Activated T-helper 9 cell treated with anti-CD3 and anti-CD28 coated beads, Interleukin-2, amount 50 U/mL, for 16 hours (primary cell): ENCODE data around the gene HOXB9.

Source experiments
- DNase-seq: peaks from one replicate; pipeline ENCODE4 v3.0.0-alpha.2; 2020; ENCODE audit warnings: low read depth

HOXB9 gene

DNA sequence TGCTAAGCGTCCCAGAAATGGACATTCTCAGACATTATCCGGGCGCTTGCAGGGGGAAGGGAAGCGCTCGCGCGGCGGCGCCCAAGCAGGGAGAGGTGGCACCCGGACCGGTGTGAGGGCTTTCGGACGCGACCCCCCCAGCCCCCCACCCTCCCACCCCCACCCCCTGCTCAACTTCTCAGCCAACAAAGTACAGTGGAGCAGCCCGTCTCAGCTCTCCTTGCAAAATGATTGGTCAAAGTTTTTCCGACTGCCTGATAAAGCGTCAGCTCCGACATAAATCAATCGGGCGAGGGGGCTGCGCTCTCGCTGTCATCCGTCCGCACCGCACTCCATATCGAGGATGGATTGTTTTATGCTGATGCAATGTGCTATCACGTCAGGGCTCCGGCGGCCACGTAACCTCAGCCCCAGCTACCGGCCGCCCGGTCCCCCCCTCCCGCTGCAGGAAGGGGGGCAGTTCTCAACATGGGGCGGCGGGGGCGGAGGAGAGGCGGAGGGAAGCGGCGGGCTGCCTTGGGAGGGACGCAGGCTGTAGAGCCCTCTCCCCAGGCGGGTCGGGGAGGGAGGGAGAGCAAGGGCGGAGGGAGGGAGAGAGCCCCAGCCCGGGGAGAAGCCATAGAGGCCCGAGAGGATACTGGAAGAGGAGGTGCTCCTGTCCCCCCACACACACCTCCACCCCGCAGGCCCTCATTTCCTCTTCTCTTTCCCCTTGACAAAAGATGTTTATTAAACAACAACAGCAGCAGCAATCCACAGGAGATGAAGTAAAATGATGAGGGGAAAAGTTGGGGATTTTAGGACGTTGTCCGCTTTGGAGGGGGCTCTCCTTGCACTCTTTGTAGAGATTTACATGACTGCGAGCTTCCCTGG lies at the start of gene HOXB9:
HOXB9 (minus strand) TSS at position 114 of the 873 bp plus-strand sequence; CDS start at position 25, 89 bp downstream.
- peak; percentile 48 for DNase-seq

DNA sequence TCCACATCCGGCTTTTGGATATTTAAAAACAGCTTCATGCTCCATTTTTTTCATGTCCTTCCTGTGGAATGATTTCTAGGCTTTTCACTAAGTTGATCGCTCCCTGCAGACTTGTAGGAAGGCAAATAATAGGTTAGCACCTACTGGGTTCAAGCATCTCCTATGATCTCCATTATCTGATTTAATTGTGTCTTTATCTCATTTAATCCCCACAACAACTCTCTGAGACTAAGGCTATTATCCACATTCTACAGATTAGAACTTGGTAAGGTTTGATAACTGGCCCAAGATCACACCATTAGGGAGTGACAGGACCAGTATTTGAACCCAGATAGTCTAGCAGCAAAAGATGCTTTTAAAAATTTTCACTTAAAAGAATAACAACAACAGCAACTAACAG lies 46.2 kb upstream of the HOXB9 start:
- no peak for DNase-seq

DNA sequence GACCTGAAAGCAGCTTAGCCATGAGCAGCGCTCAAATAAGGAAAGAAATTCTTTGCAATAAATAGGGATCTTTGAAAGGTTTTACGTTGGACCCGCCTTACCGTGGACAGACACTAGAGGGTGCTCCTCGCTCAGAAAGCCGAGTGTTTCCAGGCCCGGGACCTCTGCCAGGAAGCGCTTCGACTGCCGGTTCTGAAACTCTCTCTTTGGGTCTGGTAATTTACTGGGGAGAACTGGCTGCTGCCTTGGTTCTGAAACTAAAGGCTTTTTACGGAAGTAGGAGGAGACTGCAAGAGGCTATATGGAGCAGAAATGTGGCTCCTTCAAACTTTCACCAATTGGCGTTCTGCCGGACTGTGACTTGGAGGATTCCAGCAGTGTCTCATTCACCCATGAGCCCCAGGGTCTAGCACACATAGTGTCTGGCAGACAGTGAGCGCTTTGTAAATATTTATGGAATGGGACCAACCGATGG lies 45.6 kb upstream of the HOXB9 start:
- peak; percentile 49 for DNase-seq

DNA sequence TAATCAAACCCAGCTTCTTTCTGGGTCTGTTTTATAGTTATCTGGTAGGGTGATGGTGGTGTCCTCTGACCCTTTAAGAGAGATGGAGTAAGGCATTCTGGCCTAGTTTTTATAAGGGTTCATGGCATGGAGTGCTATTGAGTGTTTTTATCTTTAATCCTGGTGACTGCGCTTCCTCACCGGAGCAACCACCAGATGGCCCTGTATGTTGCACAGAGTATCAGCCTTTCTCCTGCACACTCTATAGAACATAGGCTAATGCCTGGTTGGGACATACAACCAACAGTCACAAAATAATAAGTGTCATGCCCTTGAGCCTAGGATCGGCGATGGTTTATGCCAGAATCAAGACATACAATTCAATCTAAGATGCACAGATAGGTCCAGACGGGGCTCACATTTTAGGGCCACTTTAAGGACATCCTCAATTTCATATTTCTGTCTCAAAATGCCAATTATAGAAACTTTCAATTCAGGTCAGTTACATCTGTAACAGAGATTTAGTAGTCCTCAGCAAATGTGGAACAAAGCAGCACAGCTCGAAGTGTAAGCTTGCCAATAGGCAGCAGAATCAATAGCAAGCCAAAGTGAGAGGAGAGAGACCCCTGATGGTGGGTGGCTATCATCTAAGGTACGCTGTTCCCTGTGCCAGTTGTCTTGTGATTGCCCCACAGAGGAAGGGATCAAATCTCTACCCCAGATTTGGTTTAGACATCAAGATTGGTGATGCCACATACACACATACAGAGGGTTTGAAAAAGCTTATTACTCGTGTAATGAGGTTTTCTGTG lies 37.2 kb upstream of the HOXB9 start:
- no peak for DNase-seq

GRCh38 chr17:48655913-48656312 lies 29.8 kb upstream of the HOXB9 start:
- no peak for DNase-seq

DNA sequence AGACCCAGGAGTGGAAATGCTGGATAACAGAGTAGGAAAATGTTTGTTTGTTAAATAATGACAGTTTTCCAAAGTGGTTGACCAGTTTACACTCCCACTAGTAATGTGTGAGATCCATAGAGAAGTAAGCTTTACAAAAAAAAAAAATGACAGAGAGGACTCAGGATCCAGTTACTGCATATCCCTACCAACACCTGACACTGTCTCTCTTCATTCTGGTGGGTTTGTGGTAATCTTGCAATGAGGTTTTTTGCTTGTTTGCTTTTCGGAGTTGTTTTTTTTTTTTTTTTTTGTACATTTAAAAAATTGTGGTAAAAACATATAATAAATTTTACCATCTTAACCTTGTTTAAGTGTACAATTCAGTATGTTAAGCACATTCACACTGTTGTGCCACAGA lies 23.6 kb upstream of the HOXB9 start:
- DNase-seq = no peak

DNA sequence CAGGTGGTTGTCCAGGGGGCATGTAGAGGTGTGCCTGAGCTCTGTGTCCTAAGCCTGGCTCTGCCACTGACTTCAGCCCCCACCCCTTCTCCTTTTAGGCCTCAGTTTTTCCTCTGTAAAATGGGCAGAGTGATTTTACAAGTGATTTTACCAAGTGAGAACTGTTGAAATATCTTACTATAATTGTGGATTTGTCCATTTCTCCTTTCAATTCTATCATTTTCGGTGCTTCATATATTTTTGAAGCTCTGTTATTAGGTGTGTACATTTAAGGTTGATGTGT lies 21.7 kb upstream of the HOXB9 start:
- DNase-seq = no peak

- DNase-seq = no peak
Observed at GRCh38 chr17:48647103-48647962, 21.2 kb upstream of the HOXB9 start.

- DNase-seq = no peak
Observed at GRCh38 chr17:48646183-48647102, 20.3 kb upstream of the HOXB9 start.

GRCh38 chr17:48645639-48646182 lies 19.6 kb upstream of the HOXB9 start:
- DNase-seq = no peak

GRCh38 chr17:48644910-48645557 lies 18.9 kb upstream of the HOXB9 start:
- DNase-seq = no peak

DNA sequence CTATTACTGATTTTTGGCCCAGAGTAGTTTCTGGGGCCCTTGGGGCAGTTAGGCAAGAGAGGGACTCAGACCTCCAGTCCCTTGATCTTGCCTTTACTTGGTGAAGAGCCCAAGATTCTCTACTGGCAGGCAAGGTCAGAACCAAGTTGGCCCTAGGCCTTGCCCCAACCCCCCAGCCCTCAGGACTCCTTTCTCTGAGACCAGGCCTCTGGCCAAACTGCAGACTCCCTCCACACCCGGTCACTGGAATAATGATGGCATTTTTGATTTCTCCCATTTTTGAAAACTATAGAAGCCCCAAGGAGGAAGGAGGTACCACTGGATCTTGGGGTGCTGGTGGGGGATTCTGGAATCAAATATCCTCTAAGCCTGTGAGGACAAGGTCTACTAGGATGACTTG lies 18.0 kb upstream of the HOXB9 start:
- DNase-seq = no peak

DNA sequence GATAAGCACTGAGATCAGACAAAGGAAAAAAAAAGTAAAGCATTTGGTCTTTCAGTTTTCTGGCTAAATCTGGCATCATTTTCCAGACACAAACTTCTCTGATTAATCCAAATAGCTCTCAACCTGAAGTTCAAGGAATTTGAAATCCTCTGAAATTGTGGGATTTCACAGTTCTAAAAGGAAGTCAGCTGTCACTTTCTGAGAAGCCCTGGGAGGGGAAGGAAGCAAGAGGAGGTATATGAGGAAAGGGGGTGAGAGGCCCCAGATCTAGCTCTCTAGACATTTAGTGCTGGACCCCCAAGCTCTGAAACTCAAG lies 17.5 kb upstream of the HOXB9 start:
- DNase-seq = no peak

DNA sequence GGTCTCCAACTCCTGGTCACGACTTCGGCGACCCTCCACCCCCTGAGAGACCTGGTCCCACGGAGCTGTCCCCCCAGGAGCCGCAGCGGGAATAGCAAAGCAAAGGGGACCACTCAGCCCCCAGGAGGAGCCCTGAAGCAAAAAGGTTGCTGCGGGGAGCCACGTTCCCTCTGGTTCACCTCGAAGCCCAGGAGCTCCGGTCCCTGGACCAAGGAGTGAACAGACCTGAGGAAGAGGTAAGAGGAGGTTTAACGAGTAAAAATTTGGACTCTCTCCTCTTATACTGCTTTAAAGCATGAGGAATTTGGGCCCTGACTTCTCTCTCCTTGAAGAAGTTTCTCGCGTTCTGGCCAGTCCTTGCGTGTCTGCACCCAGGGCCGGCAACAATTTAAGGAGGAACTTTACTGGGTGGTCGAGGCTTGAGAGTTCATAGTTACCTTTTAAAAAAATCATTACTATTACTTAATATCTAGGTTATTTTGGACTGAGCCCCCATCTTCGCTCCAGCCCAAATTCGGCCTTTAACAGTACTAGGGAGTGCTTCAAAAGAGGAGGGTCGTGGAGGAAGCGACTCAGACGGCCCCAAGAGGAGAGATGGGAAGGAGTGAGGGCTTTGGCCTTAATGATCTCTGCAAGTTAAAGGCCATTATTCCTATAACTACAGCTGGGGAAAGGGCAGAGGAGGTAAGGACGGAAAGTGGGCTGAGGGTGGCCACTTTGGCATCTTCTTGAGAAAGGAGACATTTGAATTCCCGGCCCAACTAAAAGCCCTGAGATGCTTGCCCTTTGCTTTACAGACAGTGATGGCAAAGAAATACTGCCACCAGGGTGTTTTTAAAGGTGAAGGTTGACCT lies 16.9 kb upstream of the HOXB9 start:
- DNase-seq = no peak

- DNase-seq = no peak
Observed at GRCh38 chr17:48642059-48642842, 16.1 kb upstream of the HOXB9 start.

DNA sequence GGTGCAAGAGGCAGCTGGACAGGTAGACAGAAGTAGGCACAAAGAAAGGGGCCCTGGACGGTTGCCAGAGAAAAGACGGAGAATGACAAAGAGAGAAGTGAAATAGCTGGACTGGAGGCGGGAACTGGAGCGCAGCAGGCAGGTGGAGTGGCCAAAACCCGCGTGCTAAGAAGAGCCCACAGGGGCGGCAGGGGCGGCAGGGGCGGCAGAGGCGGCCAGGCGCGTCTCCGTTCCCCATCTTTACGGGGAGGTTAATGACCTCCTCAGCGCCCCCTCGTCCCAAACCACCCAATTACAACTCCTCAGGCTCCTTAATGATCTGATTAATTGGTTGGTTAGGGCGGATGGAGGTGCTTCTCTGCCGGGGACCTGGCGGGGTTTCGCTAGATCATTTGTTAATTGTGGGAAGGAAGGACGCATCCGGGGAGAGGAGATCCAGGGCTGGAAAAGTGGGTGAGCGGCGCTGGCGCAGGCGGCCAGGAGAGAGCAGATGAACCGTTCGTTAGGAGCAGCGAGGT lies 15.4 kb upstream of the HOXB9 start:
- no peak for DNase-seq

- no peak for DNase-seq
Observed at GRCh38 chr17:48640858-48641180, 14.7 kb upstream of the HOXB9 start.

DNA sequence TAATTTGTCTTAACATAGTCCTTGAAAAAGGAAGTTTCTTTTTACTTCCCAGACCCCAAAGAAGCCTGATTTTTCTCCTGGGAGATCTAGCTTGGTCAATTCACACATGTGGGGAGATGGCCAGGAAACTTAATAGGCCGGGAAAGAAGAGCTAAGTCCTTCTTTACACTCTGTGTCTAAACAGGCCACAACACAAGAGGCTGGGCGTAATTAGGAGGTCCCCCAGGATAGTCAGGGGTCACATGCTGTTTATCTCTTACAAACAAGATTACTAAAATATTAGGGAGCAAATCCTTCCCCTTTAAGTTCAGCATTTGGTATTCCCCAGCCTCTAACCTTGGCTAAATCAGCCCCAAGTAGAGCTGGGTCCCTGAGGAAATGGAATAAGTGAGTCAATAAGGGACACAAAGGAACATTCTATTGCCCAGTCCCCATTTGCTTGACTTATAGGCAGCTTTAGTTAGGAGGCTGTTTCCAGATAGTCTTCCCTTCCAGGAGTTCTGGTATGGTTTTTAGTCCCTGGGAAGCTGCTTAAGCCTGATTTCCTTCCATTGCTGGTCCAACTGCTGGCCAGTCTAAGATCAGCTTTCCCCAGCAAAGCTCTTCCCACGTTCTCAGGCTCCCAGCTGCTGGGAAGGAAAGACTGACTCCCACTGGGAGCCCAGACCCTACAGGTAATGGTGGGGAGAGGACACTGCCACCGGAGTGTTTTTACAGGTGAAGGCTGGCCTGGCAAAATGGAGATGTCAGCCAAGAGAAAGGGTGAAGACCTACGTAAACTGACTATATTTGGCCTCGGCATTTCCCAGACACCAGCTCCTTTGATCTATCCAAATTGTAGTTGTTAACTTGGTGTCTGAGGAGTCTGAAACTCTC lies 14.1 kb upstream of the HOXB9 start:
- no peak for DNase-seq
